B cell (primary cell): ENCODE results near the gene NKAIN2. TPM values are rescaled to one million over a fixed set of nuclear protein-coding genes. Genes with fewer than 3 reads are reported as not detected.

Experiments
- ATAC-seq: fragments of 200-7000 bp; cut with Tn5 transposase; one replicate; pipeline ENCODE4 v1.10.0; 2021; ENCODE audit warnings: low read depth, mild to moderate bottlenecking, moderate number of reproducible peaks, moderate library complexity
- CTCF ChIA-PET: fragments of 350-600 bp; sonication (Branson Sonifier 250); formaldehyde crosslinking; loops from one replicate; lab custom pipeline; 2021; ENCODE audit warnings: antibody characterized with exemption, inconsistent platforms; lab: Charles Lee
- POLR2A ChIA-PET: fragments of 350-600 bp; sonication (Branson Sonifier 250); formaldehyde crosslinking; loops from one replicate; lab custom pipeline; 2021; ENCODE audit warnings: antibody characterized with exemption; lab: Charles Lee
- DNase-seq: peaks from one replicate; pipeline ENCODE4 v3.0.0; 2013
- H2AFZ ChIP-seq: 2 replicates; pipeline ENCODE4 v1.6.1; 2012; ENCODE audit warnings: mild to moderate bottlenecking, low read depth, low read length; ENCODE audit not compliant: insufficient read depth, poor library complexity, severe bottlenecking
- H3K27ac ChIP-seq, 2 donors: 1 replicate in 1 of 2; 2 replicates in 1 of 2; pipeline ENCODE4 v1.5.1; 2012 to 2013; ENCODE audit warnings: low read length in 2 of 2, mild to moderate bottlenecking in 2 of 2, moderate library complexity in 1 of 2
- H3K27me3 ChIP-seq, 4 experiments: fragments of 200-600 bp in 1 of 4; sonication (generic) in 1 of 4; replicated peaks in 1 of 4; 1 replicate in 2 of 4; 2 replicates in 2 of 4; pipeline versions ENCODE4 v1.6.1 to v1.7.0; 2013 to 2016; ENCODE audit warnings: low read length in 3 of 4, mild to moderate bottlenecking in 2 of 4, mixed read lengths in 1 of 4, moderate library complexity in 1 of 4; ENCODE audit not compliant: insufficient read depth in 4 of 4, control insufficient read depth in 3 of 4; ENCODE audit errors: control extremely low read depth in 1 of 4
- H3K36me3 ChIP-seq, 2 experiments: replicated peaks in 1 of 2; 1 replicate in 1 of 2; 2 replicates in 1 of 2; pipeline versions ENCODE4 v1.6.1 to v1.7.1; 2013; ENCODE audit warnings: low read length in 1 of 2; ENCODE audit not compliant: insufficient read depth in 2 of 2, control insufficient read depth in 1 of 2; ENCODE audit errors: control extremely low read depth in 1 of 2, extremely low read depth in 1 of 2
- H3K4me1 ChIP-seq, 2 donors: fragments of 200-600 bp in 1 of 2; sonication (generic) in 1 of 2; 1 replicate in 1 of 2; 2 replicates in 1 of 2; pipeline versions ENCODE4 v1.5.1 to v1.6.1; 2013 to 2017; ENCODE audit warnings: low read length in 2 of 2; ENCODE audit not compliant: control insufficient read depth in 2 of 2, insufficient read depth in 2 of 2
- H3K4me2 ChIP-seq: replicated peaks from 2 replicates; pipeline ENCODE3; 2012; ENCODE audit warnings: mild to moderate bottlenecking, low read depth, low read length; ENCODE audit not compliant: poor library complexity, severe bottlenecking
- H3K4me3 ChIP-seq, 5 experiments: fragments of 200-600 bp in 1 of 5; sonication (generic) in 1 of 5; 1 replicate in 3 of 5; 2 replicates in 2 of 5; pipeline versions ENCODE4 v1.5.1 to v1.7.0; 2011 to 2016; ENCODE audit warnings: low read length in 4 of 5, mild to moderate bottlenecking in 4 of 5, low read depth in 2 of 5, control low read depth in 1 of 5, moderate library complexity in 1 of 5; ENCODE audit not compliant: insufficient read depth in 1 of 5; ENCODE audit errors: control extremely low read depth in 1 of 5, extremely low read depth in 1 of 5
- H3K79me2 ChIP-seq: fragments of 200-600 bp; sonication (generic); one replicate; pipeline ENCODE4 v1.6.0; 2016; ENCODE audit warnings: low read length; ENCODE audit not compliant: control insufficient read depth, insufficient read depth
- H3K9ac ChIP-seq: fragments of 200-600 bp; sonication (generic); 2 replicates; pipeline ENCODE4 v1.6.1; 2017; ENCODE audit warnings: mild to moderate bottlenecking, low read length, moderate library complexity
- H3K9me3 ChIP-seq, 3 donors: one replicate each; pipeline versions ENCODE4 v1.6.1 to v1.7.1; 2013; ENCODE audit warnings: low read length in 2 of 3; ENCODE audit not compliant: control insufficient read depth in 2 of 3, insufficient read depth in 1 of 3; ENCODE audit errors: control extremely low read depth in 1 of 3
- H4K20me1 ChIP-seq: 2 replicates; pipeline ENCODE4 v1.6.0; 2012; ENCODE audit warnings: mild to moderate bottlenecking, low read length; ENCODE audit not compliant: insufficient read depth, control insufficient read depth, poor library complexity, severe bottlenecking
- H3K27ac Mint-ChIP-seq: one replicate; pipeline ENCODE4 v1.8.0; 2021; ENCODE audit warnings: mixed read lengths
- H3K27me3 Mint-ChIP-seq: one replicate; pipeline ENCODE4 v1.8.0; 2021; ENCODE audit warnings: mixed read lengths
- H3K4me1 Mint-ChIP-seq: one replicate; pipeline ENCODE4 v1.8.0; 2021; ENCODE audit warnings: mixed read lengths
- H3K4me3 Mint-ChIP-seq: one replicate; pipeline ENCODE4 v1.8.0; 2021; ENCODE audit warnings: mixed read lengths
- H3K9me3 Mint-ChIP-seq: one replicate; pipeline ENCODE4 v1.8.0; 2022; ENCODE audit warnings: mixed read lengths; ENCODE audit not compliant: insufficient read depth
- EZH2 ChIP-seq: IDR thresholded peaks from 2 replicates; pipeline ENCODE4 v1.6.1; 2012; ENCODE audit warnings: borderline replicate concordance, low read depth, mild to moderate bottlenecking, moderate library complexity, low read length; ENCODE audit not compliant: insufficient read depth, poor library complexity, severe bottlenecking
- WGBS: methylation state at CpG from one replicate; pipeline ENCODE4 v1.1.5; 2013; ENCODE audit warnings: missing lambda C conversion rate; ENCODE audit not compliant: insufficient coverage; 5-methylcytosine and 5-hydroxymethylcytosine counted together
- intact Hi-C: fragments of 100-400 bp; cut with micrococcal nuclease; formaldehyde crosslinking; loops from one replicate; pipeline ENCODE4 v1.10.0; 2022
- polyA plus RNA-seq: library from polyadenylated mRNA; depleted of rRNA; stranded (reverse); fragments of >200 nt; gene quantifications from 2 replicates; pipeline ENCODE4 v1.2.3, GENCODE V29; 2012
- total RNA-seq, 2 donors: library from RNA; stranded (reverse); fragments of 120-200 nt in 1 of 2; gene quantifications; 1 replicate in 1 of 2; 2 replicates in 1 of 2; pipeline versions ENCODE4 v1.2.3 to v1.2.4, GENCODE V29; 2013 to 2022
- TF ChIP-seq, protein P1 (sequence below): fragments of 200-600 bp; IDR thresholded peaks from one replicate; pipeline ENCODE4 v1.8.0; 2022; ENCODE audit warnings: antibody characterized with exemption, mild to moderate bottlenecking

The NKAIN2 gene
- total and polyA plus RNA-seq, 2 donors (not counting 1 experiment from before 2014, with no cell fraction given), result not detected

DNA sequence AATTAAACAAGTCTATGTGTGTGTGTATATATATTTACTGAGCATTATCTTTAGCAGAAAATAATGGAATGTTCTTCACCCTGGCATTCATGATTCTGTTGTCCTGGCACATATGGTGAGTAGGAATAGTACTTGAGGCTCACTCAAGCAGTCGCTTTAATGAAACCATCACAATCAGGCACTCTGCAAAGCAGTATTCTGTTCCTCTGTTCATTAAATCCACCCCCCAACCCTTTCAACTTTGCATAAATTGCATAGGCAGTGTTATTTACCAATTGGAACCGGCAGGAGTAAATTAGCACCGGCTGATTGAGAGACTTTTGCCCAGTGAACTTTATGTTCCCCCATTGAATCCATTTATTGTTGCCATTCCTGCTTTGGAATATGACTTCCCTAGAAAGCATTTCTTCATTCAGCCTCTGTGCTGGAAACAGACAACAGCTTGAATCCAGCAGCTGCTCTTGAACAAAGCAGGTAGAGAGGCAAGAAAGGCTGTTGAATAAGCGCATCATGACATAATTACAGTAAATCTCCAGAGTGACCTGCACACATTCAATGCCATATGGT, 890.6 kb downstream of the NKAIN2 start:
- Histone ChIP-seq H3K9ac (no peak overlapping the region), H3K4me2 (no peak overlapping the region), H3K4me3 (no peak overlapping the region), H3K27ac (no peak overlapping the region), H3K27me3 (no peaks in the 10 kb centered on the region), H2AFZ (no peak overlapping the region), H3K4me1 (no peaks in the 10 kb centered on the region), H4K20me1 (no peaks in the 10 kb centered on the region), H3K36me3 (no peaks in the 10 kb centered on the region), H3K9me3 (peaks cover 0 to 3% (median 3%) of the 10 kb centered on the region in 3 donors), H3K79me2 (no peaks in the 10 kb centered on the region)
- intact Hi-C loops, result no loop called here
- ATAC-seq, result no peak
- no peaks in the 10 kb centered on the region for H3K27me3 Mint-ChIP-seq
- DNase-seq, result no peak
- ChIA-PET CTCF (no interaction called here), POLR2A (no interaction called here)
- H3K27ac Mint-ChIP-seq, result no peak overlapping the region
- no peak for TF ChIP-seq EZH2
- TF ChIP-seq, protein P1, sequence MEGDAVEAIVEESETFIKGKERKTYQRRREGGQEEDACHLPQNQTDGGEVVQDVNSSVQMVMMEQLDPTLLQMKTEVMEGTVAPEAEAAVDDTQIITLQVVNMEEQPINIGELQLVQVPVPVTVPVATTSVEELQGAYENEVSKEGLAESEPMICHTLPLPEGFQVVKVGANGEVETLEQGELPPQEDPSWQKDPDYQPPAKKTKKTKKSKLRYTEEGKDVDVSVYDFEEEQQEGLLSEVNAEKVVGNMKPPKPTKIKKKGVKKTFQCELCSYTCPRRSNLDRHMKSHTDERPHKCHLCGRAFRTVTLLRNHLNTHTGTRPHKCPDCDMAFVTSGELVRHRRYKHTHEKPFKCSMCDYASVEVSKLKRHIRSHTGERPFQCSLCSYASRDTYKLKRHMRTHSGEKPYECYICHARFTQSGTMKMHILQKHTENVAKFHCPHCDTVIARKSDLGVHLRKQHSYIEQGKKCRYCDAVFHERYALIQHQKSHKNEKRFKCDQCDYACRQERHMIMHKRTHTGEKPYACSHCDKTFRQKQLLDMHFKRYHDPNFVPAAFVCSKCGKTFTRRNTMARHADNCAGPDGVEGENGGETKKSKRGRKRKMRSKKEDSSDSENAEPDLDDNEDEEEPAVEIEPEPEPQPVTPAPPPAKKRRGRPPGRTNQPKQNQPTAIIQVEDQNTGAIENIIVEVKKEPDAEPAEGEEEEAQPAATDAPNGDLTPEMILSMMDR, result no peak
- H3K4me3 Mint-ChIP-seq, result no peak overlapping the region
- WGBS, result 100% methylated on average over 3 of the region's 4 CpGs
- H3K9me3 Mint-ChIP-seq, result no peaks in the 10 kb centered on the region
- H3K4me1 Mint-ChIP-seq, result no peaks in the 10 kb centered on the region

DNA sequence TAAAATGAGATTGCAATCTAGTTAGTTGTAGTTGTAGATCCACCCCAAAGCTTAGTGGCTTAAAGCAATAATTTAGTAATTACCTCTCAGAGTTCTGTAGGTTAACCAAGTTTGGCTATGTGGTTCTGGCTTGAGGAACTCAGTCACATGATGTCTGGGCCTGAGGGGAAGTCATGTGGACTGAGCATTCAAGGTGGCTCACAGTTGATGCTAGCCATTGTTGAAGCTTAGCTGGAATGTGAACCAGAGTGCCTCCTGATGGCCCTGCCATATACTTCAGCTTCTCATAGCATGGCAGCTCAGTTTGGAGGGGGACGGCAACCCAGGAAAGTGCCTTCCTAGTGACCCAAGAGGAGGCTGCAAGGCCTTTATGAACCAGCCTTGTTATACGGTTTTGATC, 895.4 kb downstream of the NKAIN2 start:
- H2AFZ ChIP-seq, result no peak overlapping the region
- ChIA-PET CTCF (no interaction called here), POLR2A (no interaction called here)
- Mint-ChIP-seq H3K4me1 (no peaks in the 10 kb centered on the region), H3K27me3 (no peaks in the 10 kb centered on the region), H3K27ac (no peak overlapping the region), H3K4me3 (no peak overlapping the region), H3K9me3 (peaks cover 2% of the 10 kb centered on the region)
- no peaks in the 10 kb centered on the region for H4K20me1 ChIP-seq
- H3K36me3 ChIP-seq, result no peaks in the 10 kb centered on the region
- intact Hi-C loops, result no loop called here
- H3K27ac ChIP-seq, result no peak overlapping the region
- H3K79me2 ChIP-seq, result no peaks in the 10 kb centered on the region
- no peak overlapping the region for H3K9ac ChIP-seq
- DNase-seq, result no peak
- no peak overlapping the region for H3K4me2 ChIP-seq
- WGBS, result 92% methylated on average over 2 of the region's 2 CpGs
- no peak for TF ChIP-seq EZH2
- TF ChIP-seq, protein P1, result no peak
- H3K4me1 ChIP-seq, result no peaks in the 10 kb centered on the region
- H3K27me3 ChIP-seq, result no peaks in the 10 kb centered on the region
- peaks cover 0 to 4% (median 3%) of the 10 kb centered on the region in 3 donors for H3K9me3 ChIP-seq
- ATAC-seq, result no peak
- no peak overlapping the region for H3K4me3 ChIP-seq
